Activated CD8-positive, alpha-beta memory T cell treated with anti-CD3 and anti-CD28 coated beads, Interleukin-2, amount 10 ng/mL, durations not matched to agents 7 days and 5 days (primary cell): Measurements from ENCODE around the gene ENPP5. TPM values are rescaled to one million over a fixed set of nuclear protein-coding genes. Genes with fewer than 3 reads are reported as not detected.

Experiments
- ATAC-seq: fragments of 150-1000 bp; cut with Tn5 transposase; one replicate; pipeline ENCODE4 v1.10.0; 2021; ENCODE audit warnings: moderate library complexity
- CTCF ChIA-PET: fragments of 350-600 bp; sonication (Branson Sonifier 250); formaldehyde crosslinking; loops from one replicate; lab custom pipeline; 2021; ENCODE audit warnings: antibody characterized with exemption; lab: Charles Lee
- DNase-seq: peaks from one replicate; pipeline ENCODE4 v3.0.0-alpha.2; 2020
- H3K27ac Mint-ChIP-seq: one replicate; pipeline ENCODE4 v1.8.0; 2021; ENCODE audit warnings: mild to moderate bottlenecking, mixed read lengths
- H3K27me3 Mint-ChIP-seq: one replicate; pipeline ENCODE4 v1.8.0; 2021; ENCODE audit warnings: mixed read lengths
- H3K36me3 Mint-ChIP-seq: one replicate; pipeline ENCODE4 v1.8.0; 2021; ENCODE audit warnings: mild to moderate bottlenecking, mixed read lengths
- H3K4me1 Mint-ChIP-seq: one replicate; pipeline ENCODE4 v1.8.0; 2021; ENCODE audit warnings: mixed read lengths
- H3K4me3 Mint-ChIP-seq: one replicate; pipeline ENCODE4 v1.8.0; 2021; ENCODE audit warnings: mild to moderate bottlenecking, moderate library complexity, mixed read lengths
- H3K9me3 Mint-ChIP-seq: one replicate; pipeline ENCODE4 v1.8.0; 2022; ENCODE audit warnings: low read depth, mixed read lengths
- total RNA-seq, 2 experiments: library from RNA; stranded (reverse); gene quantifications; one replicate each; pipeline ENCODE4 v1.2.3, GENCODE V29; 2021

Gene ENPP5
- total RNA-seq, 2 experiments from 2014 or later: 0.58 TPM; not detected in 1

DNA sequence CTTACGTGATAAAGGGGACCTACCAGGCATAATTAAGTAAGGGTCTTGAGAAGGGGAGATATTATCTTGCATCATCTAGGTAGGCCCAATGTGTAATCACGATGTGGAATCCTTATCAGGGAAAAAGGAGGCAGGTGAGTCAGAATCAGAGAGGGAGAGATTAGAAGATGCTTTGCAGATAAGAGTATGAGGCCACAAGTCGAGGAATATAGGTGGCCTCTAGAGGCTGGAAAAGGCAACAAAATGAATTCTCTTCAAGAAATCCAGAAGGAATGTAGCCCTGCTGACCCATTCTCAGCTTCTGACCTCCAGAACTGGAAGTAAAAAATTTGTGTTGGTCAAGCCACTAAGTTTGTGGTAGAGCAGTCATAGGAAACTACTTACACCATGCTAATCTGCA is 51.9 kb downstream of the ENPP5 start:
- ATAC-seq (no peak), DNase-seq (no peak)
- Mint-ChIP-seq H3K4me3 (no peak overlapping the region), H3K9me3 (peaks cover 5% of the 10 kb centered on the region), H3K27me3 (no peaks in the 10 kb centered on the region), H3K36me3 (peaks cover 36% of the 10 kb centered on the region), H3K4me1 (peaks cover 17% of the 10 kb centered on the region), H3K27ac (no peak overlapping the region)
- CTCF ChIA-PET: interaction anchor here (0.6 to 0.8 kb wide), 3 partner anchors 9 to 225 kb away, joined by 3 to 5 read pairs (median 3); no protein-coding TSS in a partner anchor

DNA sequence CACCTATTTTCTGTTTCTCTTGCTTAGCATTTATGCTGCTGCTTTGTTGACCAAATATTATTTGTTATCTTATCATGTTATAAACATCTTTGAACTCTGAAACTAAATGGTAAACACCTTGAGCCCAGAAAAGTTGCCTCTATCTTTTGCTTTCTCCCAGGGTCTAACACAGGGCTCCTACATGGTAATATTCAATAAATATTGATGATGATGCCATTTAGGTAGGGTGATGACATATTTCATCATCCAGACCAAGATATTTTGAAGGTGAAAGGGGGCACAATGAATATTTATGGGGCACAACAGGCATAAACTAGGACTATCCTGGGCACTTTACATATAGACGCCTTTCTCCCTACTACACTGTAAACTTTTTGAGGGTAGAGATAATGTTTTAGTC is 52.6 kb downstream of the ENPP5 start:
- H3K27me3 Mint-ChIP-seq: no peaks in the 10 kb centered on the region
- H3K27ac Mint-ChIP-seq: no peak overlapping the region
- no peak overlapping the region for H3K4me3 Mint-ChIP-seq
- peaks cover 33% of the 10 kb centered on the region for H3K36me3 Mint-ChIP-seq
- CTCF ChIA-PET: interaction anchor here (1.2 to 1.4 kb wide), 3 partner anchors 11 to 91 kb away, joined by 3 read pairs; partner anchors contain the start of gene ENPP4
- DNase-seq (no peak), ATAC-seq (no peak)
- peaks cover 5% of the 10 kb centered on the region for H3K9me3 Mint-ChIP-seq
- H3K4me1 Mint-ChIP-seq: peaks cover 17% of the 10 kb centered on the region

DNA sequence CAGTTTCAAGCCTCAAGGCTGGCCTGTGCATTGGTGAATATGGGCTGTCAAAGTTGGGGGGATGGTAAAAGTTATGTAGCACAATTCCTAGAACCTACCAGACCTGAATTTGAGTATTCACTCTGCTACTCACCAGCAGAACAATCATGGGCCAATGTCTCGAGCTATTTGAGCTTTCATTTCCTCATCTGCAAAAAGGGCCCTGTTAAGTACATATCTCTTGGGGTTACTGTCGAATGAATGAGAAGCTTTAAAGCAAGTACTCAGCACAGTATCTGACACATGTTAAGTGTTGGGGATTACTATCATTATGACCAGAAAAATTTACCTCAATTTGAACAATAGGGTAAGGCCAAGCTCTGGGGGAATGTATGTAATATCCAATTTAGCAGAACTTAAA is 54.5 kb downstream of the ENPP5 start:
- peaks cover 5% of the 10 kb centered on the region for H3K9me3 Mint-ChIP-seq
- no peak overlapping the region for H3K4me3 Mint-ChIP-seq
- H3K4me1 Mint-ChIP-seq: peaks cover 19% of the 10 kb centered on the region
- H3K27me3 Mint-ChIP-seq: no peaks in the 10 kb centered on the region
- CTCF ChIA-PET: interaction anchor here (1.9 kb wide), 1 partner anchor 26 kb away, joined by 6 read pairs; no protein-coding TSS in a partner anchor
- no peak overlapping the region for H3K27ac Mint-ChIP-seq
- DNase-seq: no peak
- ATAC-seq: no peak
- peaks cover 32% of the 10 kb centered on the region for H3K36me3 Mint-ChIP-seq

DNA sequence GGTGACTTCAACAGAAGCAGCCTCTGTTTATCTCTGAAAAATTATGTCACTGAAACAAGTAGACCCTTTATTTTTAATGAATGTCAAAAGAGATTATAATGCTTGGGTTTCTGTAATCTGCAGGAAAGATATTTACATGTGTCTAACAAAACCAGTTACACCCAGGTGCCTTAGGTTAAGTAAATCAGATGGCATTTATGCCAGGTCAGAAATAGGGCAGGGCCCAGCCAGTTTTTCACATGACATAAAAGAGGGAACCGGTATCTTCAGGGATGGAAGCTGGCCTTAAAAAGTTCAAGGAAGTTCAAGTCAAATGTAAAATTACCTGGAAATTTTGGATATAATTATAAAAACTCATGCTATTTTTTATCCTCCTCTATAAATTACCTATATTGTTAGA is 55.1 kb downstream of the ENPP5 start:
- Mint-ChIP-seq H3K9me3 (peaks cover 5% of the 10 kb centered on the region), H3K27ac (no peak overlapping the region)

DNA sequence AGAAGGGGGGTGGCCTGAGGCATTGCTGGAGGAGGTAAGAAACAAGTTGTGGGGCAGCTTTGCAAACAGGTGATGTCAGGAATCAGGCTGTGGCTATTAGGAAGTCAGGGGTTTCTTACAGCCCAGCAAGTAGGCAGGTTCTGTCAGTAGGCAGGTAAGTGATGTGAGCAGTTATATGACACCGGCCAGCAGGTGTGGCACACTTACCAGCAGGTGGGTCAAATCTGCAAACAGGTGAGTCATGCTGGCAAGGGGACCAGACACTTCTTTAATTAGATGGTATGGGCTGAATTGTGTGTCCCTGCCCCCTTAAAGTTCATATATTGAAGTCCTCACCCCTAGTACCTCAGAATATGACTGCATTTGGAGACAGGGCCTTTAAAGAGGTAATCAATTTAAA is 57.4 kb downstream of the ENPP5 start:
- DNase-seq: no peak
- no peak for ATAC-seq
- H3K9me3 Mint-ChIP-seq: peaks cover 2% of the 10 kb centered on the region
- CTCF ChIA-PET: interaction anchor here (1.1 kb wide), 1 partner anchor 23 kb away, joined by 3 read pairs; no protein-coding TSS in a partner anchor
- H3K27me3 Mint-ChIP-seq: no peaks in the 10 kb centered on the region
- peaks cover 15% of the 10 kb centered on the region for H3K36me3 Mint-ChIP-seq
- H3K4me3 Mint-ChIP-seq: no peak overlapping the region
- H3K27ac Mint-ChIP-seq: no peak overlapping the region
- peaks cover 2% of the 10 kb centered on the region for H3K4me1 Mint-ChIP-seq

More for the DNA sequence above, 55.1 kb downstream of the ENPP5 start:
- H3K4me3 Mint-ChIP-seq: no peak overlapping the region
- CTCF ChIA-PET: interaction anchor here (1.9 kb wide), 1 partner anchor 25 kb away, joined by 6 read pairs; no protein-coding TSS in a partner anchor
- peaks cover 19% of the 10 kb centered on the region for H3K4me1 Mint-ChIP-seq
- peaks cover 30% of the 10 kb centered on the region for H3K36me3 Mint-ChIP-seq
- H3K27me3 Mint-ChIP-seq: no peaks in the 10 kb centered on the region
- DNase-seq (no peak), ATAC-seq (no peak)

Other genes starting within 250 kb of the ENPP5 start
- gene CLIC5, start 155.1 kb downstream of the ENPP5 start, total RNA-seq: 1 to 10 TPM; 6.3 to 7.3 TPM
- gene ENPP4, start 41.0 kb downstream of the ENPP5 start, total RNA-seq: 1 to 10 TPM; 7.1 to 8.0 TPM